Neutrophil (primary cell): ENCODE measurements around the gene RAPGEF5.

Experiments used
- H3K27ac ChIP-seq: fragments of 200-600 bp; sonication (generic); 2 replicates; pipeline ENCODE4 v1.5.1; 2016; ENCODE audit warnings: mild to moderate bottlenecking, moderate library complexity
- H3K27me3 ChIP-seq: fragments of 200-600 bp; sonication (generic); 2 replicates; pipeline ENCODE4 v1.6.0; 2016; ENCODE audit warnings: mild to moderate bottlenecking
- H3K36me3 ChIP-seq: fragments of 200-600 bp; sonication (generic); 2 replicates; pipeline ENCODE4 v1.5.1; 2017
- H3K4me1 ChIP-seq, 2 experiments: fragments of 200-600 bp in 1 of 2; sonication (generic) in 1 of 2; 1 replicate in 1 of 2; 2 replicates in 1 of 2; pipeline versions ENCODE4 v1.5.1 to v1.6.1; 2013 to 2016; ENCODE audit warnings: low read depth in 1 of 2, low read length in 1 of 2, mild to moderate bottlenecking in 1 of 2, moderate library complexity in 1 of 2; ENCODE audit not compliant: control insufficient read depth in 1 of 2, insufficient read depth in 1 of 2
- H3K4me3 ChIP-seq, 2 experiments: fragments of 200-600 bp in 1 of 2; sonication (generic) in 1 of 2; 1 replicate in 1 of 2; 2 replicates in 1 of 2; pipeline ENCODE4 v1.5.1; 2013 to 2016; ENCODE audit warnings: low read depth in 1 of 2, low read length in 1 of 2, mild to moderate bottlenecking in 1 of 2, moderate library complexity in 1 of 2
- H3K9me3 ChIP-seq: fragments of 200-600 bp; sonication (generic); 2 replicates; pipeline ENCODE4 v1.5.1; 2016
- CTCF ChIP-seq: fragments of 200-600 bp; sonication (generic); IDR thresholded peaks from 2 replicates; pipeline ENCODE4 v1.5.1; 2016; ENCODE audit warnings: antibody characterized with exemption

Gene RAPGEF5

GRCh38 chr7:22356701-22357310 is at the start of gene RAPGEF5:
TSS of gene RAPGEF5 (minus strand) at chr7:22357154. CDS start at chr7:22357060, 94 bp downstream.
- no peak within 1 kb of the TSS for H3K4me3 ChIP-seq
- peaks cover 55% of the 10 kb centered on the region for H3K27me3 ChIP-seq
- H3K4me1 ChIP-seq, result no peaks in the 10 kb centered on the region
- H3K9me3 ChIP-seq, result no peaks in the 10 kb centered on the region
- H3K27ac ChIP-seq, result no peak within 1 kb of the TSS
- TF ChIP-seq CTCF, result no peak
- H3K36me3 ChIP-seq, result no peaks in the 10 kb centered on the region

GRCh38 chr7:22406715-22407114 is 49.8 kb upstream of the RAPGEF5 start:
- no peak overlapping the region for H3K4me3 ChIP-seq
- H3K27ac ChIP-seq, result no peak overlapping the region
- no peaks in the 10 kb centered on the region for H3K9me3 ChIP-seq
- H3K36me3 ChIP-seq, result no peaks in the 10 kb centered on the region
- TF ChIP-seq CTCF, result no peak
- no peaks in the 10 kb centered on the region for H3K27me3 ChIP-seq
- no peaks in the 10 kb centered on the region for H3K4me1 ChIP-seq

GRCh38 chr7:22404421-22405023 is 47.6 kb upstream of the RAPGEF5 start:
- Histone ChIP-seq H3K36me3 (no peaks in the 10 kb centered on the region), H3K4me3 (no peak overlapping the region)
- no peak for TF ChIP-seq CTCF

GRCh38 chr7:22403344-22403743 is 46.4 kb upstream of the RAPGEF5 start:
- Histone ChIP-seq H3K9me3 (no peaks in the 10 kb centered on the region), H3K4me1 (no peaks in the 10 kb centered on the region), H3K27me3 (no peaks in the 10 kb centered on the region), H3K27ac (no peak overlapping the region), H3K36me3 (no peaks in the 10 kb centered on the region), H3K4me3 (no peak overlapping the region)
- no peak for TF ChIP-seq CTCF

More at GRCh38 chr7:22404421-22405023, 47.6 kb upstream of the RAPGEF5 start:
- Histone ChIP-seq H3K9me3 (no peaks in the 10 kb centered on the region), H3K27ac (no peak overlapping the region), H3K4me1 (no peaks in the 10 kb centered on the region), H3K27me3 (no peaks in the 10 kb centered on the region)

- Histone ChIP-seq H3K27ac (no peak overlapping the region), H3K36me3 (no peaks in the 10 kb centered on the region), H3K27me3 (no peaks in the 10 kb centered on the region), H3K4me1 (no peaks in the 10 kb centered on the region), H3K4me3 (no peak overlapping the region), H3K9me3 (no peaks in the 10 kb centered on the region)
- TF ChIP-seq CTCF, result no peak
Observed at GRCh38 chr7:22402250-22402649, 45.3 kb upstream of the RAPGEF5 start.
